GM12875 (cell line): ENCODE data around the gene CPE.

Source experiments
- H3K4me3 ChIP-seq: one replicate; pipeline ENCODE4 v1.5.1; 2011; ENCODE audit warnings: low read depth, low read length, control low read depth
- TF ChIP-seq, protein P1 (sequence below): IDR thresholded peaks from 2 replicates; pipeline ENCODE4 v1.5.1; 2011; ENCODE audit warnings: low read depth, mild to moderate bottlenecking, control low read depth, inconsistent platforms, low read length, moderate library complexity, borderline replicate concordance; ENCODE audit not compliant: insufficient read depth

CPE gene

DNA sequence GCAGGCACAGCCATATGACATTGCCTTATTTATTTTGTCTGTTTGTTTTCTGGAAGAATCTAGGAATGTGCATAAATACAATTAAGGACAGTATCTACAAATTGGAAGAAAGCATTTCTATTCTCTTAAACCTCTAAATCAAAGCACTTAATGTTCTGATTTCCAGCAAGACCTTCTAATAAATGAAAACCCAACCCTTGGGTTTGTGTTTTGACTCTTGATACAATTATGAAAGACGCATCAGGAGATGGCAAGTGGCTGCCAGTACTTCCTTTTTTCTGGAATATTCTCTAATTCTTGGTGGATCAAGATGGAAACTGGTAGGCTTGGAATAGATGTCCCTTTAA, 437 bp upstream of the CPE start:
- H3K4me3 ChIP-seq = no peak overlapping the region
- TF ChIP-seq, protein P1, sequence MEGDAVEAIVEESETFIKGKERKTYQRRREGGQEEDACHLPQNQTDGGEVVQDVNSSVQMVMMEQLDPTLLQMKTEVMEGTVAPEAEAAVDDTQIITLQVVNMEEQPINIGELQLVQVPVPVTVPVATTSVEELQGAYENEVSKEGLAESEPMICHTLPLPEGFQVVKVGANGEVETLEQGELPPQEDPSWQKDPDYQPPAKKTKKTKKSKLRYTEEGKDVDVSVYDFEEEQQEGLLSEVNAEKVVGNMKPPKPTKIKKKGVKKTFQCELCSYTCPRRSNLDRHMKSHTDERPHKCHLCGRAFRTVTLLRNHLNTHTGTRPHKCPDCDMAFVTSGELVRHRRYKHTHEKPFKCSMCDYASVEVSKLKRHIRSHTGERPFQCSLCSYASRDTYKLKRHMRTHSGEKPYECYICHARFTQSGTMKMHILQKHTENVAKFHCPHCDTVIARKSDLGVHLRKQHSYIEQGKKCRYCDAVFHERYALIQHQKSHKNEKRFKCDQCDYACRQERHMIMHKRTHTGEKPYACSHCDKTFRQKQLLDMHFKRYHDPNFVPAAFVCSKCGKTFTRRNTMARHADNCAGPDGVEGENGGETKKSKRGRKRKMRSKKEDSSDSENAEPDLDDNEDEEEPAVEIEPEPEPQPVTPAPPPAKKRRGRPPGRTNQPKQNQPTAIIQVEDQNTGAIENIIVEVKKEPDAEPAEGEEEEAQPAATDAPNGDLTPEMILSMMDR = no peak

DNA sequence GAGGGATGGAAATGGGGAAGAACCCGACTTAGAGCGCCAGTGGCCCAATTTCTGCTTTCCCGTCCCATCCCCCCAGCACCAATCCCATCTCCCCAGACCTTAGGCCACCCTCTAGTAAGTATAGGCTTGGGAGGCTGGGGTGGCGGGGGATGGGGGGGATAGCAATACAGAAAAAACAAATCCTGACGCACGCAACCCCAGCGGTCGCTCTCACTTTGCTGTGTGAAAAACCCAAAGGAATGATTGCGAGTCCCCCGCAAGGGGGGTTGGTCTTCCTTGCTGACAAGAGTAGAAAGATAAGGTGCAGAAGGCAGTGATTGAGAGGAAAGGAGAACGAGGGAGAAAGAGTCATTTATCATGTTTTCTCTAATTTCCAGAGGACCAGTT, 863 bp downstream of the CPE start:
- TF ChIP-seq, protein P1 = no peak
- no peak overlapping the region for H3K4me3 ChIP-seq

DNA sequence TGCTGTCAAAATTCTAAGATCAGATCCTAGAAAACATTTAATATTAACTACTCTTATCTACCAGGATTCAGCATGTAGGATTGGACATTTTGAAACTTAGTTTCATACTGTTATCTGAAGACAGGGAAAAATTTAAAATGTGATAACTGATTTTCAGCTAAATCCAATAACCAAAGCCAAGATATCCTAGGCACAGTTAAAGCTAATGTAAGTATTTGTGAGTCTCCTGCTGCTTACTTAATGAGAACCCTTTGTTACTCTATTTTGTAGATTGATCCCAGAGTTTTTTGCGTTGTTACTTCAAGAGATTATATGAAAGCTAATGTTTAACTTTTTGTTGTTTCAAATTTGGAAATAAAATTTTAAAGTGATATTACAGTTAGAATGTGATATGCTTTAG, 2.0 kb downstream of the CPE start:
- TF ChIP-seq, protein P1 = no peak
- H3K4me3 ChIP-seq = no peak overlapping the region

DNA sequence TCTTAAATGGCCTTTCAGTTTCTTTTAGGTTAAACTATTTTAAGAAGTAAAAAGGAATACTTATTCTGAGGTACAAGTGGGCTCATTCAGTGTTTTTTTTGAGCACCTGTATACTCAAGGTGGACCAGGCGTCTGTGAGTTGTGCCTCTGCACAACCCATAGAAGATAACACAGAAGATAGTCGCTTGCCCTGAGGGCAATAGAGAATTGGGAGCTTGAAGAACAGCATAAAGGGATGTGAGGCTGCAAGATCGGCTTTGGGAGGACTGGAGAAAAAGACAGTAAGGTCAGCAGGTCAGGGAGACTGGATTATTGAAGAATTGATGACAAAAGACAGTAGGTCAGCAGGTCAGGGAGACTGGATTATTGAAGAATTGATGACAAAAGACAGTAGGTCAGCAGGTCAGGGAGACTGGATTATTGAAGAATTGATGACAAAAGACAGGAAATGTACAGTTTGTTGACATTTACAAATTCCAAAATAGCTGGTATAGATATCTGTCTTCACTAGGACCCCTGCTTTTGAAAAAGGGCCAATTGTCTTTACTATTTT, 3.1 kb downstream of the CPE start:
- TF ChIP-seq, protein P1 = no peak
- no peak overlapping the region for H3K4me3 ChIP-seq

DNA sequence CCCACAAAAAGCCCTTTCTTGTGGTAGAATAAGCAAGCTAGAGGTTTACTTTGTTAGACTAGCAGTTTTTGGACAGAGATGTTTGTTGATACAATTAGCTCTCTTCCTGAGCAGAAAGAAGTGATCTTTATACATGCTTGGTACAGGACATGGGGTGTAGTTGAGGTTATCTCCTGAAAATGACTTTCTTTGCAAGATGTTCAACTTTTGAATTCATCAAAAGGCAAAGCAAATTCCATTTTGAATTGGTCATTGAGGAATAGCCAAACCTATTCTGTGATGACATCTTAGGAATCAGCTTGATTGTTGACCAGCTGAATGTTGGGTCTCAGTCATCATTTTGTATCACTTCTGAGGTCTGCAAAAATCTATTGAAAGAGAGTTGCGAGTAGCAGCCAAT, 3.8 kb downstream of the CPE start:
- H3K4me3 ChIP-seq = no peak overlapping the region
- TF ChIP-seq, protein P1 = no peak

DNA sequence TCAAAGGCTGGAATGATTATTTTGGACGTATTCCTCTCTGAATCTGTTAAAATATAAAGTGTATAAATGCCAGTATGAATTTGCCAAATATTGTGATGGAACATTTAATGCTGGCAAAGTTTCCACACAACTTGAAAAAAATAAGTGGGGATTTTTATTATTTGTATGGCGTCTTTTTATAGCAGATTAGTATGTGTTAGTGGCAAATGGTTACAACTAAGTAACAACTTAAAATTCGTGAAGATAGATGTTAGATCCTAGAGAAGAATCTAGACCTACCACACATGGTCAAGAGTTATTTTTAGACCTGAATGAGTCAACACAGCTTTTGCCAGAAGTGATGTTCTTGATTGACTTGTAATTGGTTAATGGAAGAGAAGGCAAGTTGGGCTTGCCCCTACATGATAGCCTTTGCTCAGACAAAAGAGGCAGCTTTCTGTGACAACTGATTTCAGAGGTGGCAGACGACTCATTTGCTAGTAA, 4.8 kb downstream of the CPE start:
- TF ChIP-seq, protein P1 = no peak
- H3K4me3 ChIP-seq = no peak overlapping the region

DNA sequence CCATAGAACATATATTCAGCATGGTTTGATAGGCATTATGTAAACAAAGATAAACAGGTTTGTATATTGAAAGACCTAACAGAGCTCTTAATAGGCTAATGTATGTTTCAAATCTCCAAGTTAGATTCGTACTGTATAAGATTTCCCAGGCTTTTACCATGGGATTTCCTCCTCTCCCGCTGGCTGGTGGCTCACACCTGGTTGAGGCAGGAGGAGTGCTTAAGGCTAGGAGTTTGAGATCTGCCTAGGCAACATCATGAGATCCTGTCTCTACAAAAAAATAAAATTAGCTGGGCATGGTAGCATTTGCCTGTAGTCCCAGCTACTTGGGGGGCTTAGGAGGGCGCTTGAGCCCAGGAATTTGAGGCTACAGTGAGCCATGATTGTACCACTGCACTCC, 5.4 kb downstream of the CPE start:
- TF ChIP-seq, protein P1 = no peak
- no peak overlapping the region for H3K4me3 ChIP-seq
